ENCODE measurements around the gene IFNLR1. TPM values are rescaled to one million over a fixed set of nuclear protein-coding genes. Genes with fewer than 3 reads are reported as not detected.

IFNLR1 gene
- total RNA-seq, 2 experiments from 2014 or later, result 4.3 to 4.6 TPM

DNA sequence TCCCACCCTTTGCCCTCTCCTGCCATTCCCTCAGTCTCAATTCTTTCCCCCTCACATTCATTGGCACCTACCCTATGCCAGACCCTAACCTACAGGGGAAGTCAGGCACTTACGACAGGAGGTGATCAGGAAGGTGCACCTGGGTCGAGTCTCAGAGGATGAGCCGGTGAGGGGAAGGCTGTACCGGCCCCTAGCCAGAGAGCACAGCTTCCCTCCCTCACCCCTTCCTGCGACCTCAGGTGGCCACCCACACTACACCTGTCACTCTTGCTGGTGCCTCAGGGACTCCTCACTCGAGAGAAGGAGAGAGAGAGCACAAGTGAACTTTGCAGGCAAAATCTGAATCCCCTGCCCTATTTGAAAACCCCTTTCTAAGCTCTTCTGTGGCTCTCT lies 73.5 kb downstream of the IFNLR1 start:
- Mint-ChIP-seq H3K4me1 (ENCODE audit: low read depth) (peaks cover 5% of the 10 kb centered on the region), H3K27me3 (ENCODE audit: low read depth) (peaks cover 13% of the 10 kb centered on the region), H3K36me3 (ENCODE audit: low read depth) (no peaks in the 10 kb centered on the region), H3K27ac (no peak overlapping the region), H3K9me3 (no peaks in the 10 kb centered on the region), H3K4me3 (no peak overlapping the region)
- intact Hi-C loops (cut with micrococcal nuclease), result no loop called here
- no peak for DNase-seq
- CTCF ChIA-PET, result interaction anchor here (1.1 to 1.3 kb wide), 2 partner anchors 36 to 43 kb away, joined by 3 to 4 read pairs; no protein-coding TSS in a partner anchor

DNA sequence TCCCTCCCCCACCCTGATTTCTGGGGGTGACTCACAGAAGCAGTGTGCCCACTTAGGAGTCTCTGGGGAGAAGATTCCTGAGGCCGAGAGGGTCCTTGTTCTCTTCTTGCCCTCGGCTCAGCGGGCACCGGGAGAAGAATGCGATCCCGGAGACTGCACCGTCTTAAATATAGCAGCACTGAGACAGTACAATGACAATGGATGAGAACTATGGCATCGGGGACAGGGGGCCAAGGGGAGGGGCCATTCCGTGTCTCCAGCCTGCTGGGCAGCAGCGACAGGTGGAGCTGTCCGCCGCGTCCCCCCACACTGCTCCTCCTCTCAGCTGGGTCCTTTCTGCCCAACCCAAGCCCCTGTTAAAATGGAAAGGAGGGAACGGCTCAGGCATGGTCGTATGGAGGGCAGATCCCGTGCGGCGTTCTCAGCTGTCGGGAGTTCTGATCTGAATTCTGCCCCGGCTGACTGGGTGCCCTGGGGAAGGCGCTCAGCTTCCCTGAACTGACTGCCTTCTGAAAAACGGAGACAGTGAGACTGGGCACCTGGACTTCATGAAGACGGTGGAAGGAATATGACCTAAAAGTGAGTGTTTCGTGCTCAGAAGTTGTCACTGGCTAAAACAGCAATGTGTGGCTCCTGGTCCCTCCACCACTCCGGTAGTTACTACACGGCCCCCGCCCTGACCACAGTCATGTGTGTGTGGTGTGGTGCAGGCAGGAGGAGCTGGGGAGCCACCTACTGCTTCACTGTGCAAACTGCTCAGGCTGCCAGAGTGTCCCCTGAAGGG lies 74.9 kb downstream of the IFNLR1 start, which contains the start of gene MYOM3:
MYOM3 (minus strand) TSS at position 140 of the 784 bp plus-strand sequence. CDS start 3,499 bp downstream, outside the sequence.
- peak; percentile 72 for DNase-seq
- intact Hi-C loops (cut with micrococcal nuclease), result loop anchor here (1.0 kb wide), 1 partner anchor 42 kb away; no protein-coding TSS in a partner anchor
- Mint-ChIP-seq H3K27ac (no peak within 1 kb of the TSS), H3K9me3 (no peaks in the 10 kb centered on the region), H3K4me1 (ENCODE audit: low read depth) (peaks cover 5% of the 10 kb centered on the region), H3K27me3 (ENCODE audit: low read depth) (peaks cover 9% of the 10 kb centered on the region), H3K4me3 (no peak within 1 kb of the TSS), H3K36me3 (ENCODE audit: low read depth) (no peaks in the 10 kb centered on the region)
- CTCF ChIA-PET, result interaction anchor here (0.6 to 1.7 kb wide), 6 partner anchors 11 to 231 kb away, joined by 3 to 6 read pairs (median 4); no protein-coding TSS in a partner anchor

DNA sequence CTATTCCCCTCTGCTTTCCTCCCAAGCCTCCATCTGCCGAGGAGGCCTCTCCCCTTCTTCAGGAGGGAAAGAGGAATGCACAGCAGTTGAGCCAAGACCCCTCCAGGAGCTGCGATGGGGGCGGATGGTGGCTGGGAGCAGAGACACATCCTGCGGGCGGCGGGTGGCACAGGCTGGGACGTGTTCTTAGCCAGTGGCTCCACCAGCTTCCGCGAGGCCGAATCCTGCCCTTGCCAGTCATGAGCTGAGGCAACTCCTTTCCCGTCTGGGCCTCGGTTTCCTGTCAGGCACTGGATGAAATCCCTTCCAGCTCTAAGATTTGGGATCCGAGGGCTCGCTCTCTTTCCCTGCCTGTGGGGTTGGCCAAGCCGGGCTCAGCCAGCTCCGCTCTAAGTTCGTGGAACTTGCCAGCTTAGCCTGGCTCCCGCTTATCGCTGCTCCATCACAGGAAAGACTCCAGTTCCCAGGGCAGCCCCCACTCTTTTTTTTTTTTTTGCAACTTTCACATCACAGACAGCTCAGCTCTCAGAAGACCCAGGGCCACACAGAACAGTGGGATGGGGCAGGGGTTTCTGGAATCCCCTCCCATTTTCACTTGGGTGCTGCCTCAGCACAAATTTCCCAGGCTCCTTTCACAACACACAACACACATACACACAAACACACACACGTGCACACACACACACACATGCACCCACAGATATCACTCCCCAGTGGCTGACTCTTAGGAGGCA lies 75.7 kb downstream of the IFNLR1 start:
- Mint-ChIP-seq H3K4me1 (ENCODE audit: low read depth) (peaks cover 5% of the 10 kb centered on the region), H3K9me3 (no peaks in the 10 kb centered on the region), H3K27ac (no peak overlapping the region), H3K36me3 (ENCODE audit: low read depth) (no peaks in the 10 kb centered on the region), H3K27me3 (ENCODE audit: low read depth) (peaks cover 9% of the 10 kb centered on the region), H3K4me3 (no peak overlapping the region)
- CTCF ChIA-PET, result interaction anchor here (0.6 to 1.7 kb wide), 5 partner anchors 10 to 41 kb away, joined by 3 to 6 read pairs (median 3); no protein-coding TSS in a partner anchor
- intact Hi-C loops (cut with micrococcal nuclease), result no loop called here
- DNase-seq, result no peak

DNA sequence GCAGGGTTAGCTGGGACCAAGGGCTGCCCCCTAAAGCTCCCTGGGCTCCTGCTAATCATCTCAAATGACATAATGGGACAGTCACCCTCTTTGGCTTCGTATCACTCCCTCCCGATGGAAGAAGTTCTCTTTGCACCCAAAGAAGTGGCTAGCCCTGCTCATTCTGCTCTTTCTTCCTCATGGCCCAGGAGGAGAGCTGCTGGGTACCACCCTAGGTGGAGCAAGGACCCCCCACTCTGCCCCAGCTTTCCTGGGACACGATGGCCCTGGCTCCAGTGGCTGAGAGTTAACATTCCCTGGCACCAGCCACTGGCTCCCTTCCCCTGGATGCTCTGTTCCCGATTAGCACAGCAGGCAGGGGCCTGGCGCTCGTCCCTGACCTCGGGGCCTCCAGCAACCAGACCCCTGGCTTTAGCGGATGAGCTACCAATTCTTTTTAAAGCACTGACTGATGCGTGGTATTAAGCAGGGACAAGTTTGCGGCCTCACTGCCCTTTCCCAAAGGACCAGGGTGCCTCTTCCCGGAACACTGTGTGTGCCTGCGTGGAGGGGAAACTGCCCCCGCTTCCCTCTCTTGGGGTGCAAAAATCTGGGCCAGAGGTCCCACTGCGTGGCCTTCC lies 76.3 kb downstream of the IFNLR1 start:
- Mint-ChIP-seq H3K27me3 (ENCODE audit: low read depth) (peaks cover 9% of the 10 kb centered on the region), H3K4me3 (no peak overlapping the region), H3K27ac (no peak overlapping the region), H3K4me1 (ENCODE audit: low read depth) (peaks cover 5% of the 10 kb centered on the region), H3K9me3 (no peaks in the 10 kb centered on the region), H3K36me3 (ENCODE audit: low read depth) (no peaks in the 10 kb centered on the region)
- no peak for DNase-seq
- CTCF ChIA-PET, result interaction anchor here (0.6 to 1.7 kb wide), 3 partner anchors 9 to 41 kb away, joined by 3 to 4 read pairs (median 3); no protein-coding TSS in a partner anchor
- intact Hi-C loops (cut with micrococcal nuclease), result no loop called here

DNA sequence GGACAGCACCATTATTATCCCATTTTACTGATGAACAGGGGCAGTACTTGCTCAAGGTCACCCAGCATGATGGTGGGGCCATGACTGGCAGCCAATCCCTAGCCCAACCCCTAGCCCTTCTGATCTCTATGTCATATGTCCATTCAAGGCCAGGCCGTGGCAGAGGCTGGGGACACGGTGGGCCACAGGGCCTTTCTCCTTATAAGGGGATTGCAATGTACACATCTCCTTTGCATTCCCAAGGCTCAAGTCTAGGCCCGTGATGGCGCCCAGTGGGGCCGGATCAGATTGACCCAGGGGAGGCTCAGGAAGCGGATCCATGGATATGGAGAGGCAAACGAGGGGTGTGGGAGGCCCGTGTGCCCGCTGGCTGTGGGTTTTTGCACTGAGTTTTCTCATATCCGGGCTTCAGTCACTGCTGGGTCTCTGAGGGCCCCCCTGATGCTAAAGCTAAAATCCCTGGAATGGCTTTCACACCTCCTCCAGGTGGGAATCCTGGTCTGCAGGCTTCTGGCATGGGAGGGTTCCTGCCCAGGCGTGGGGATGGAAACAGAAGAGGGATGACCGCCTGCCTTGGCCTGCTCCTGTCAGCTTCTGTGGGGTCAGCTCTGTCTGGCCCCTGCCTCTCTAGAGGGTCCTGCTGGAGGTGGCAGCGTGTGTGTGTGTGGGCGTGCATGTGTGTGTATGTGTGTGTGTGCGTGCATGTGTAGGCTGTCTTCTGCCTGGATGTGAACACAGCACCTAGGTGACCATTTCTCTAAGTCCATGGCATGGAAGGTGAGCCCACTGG lies 77.2 kb downstream of the IFNLR1 start:
- no peaks in the 10 kb centered on the region for H3K36me3 Mint-ChIP-seq (ENCODE audit: low read depth)
- peaks cover 5% of the 10 kb centered on the region for H3K4me1 Mint-ChIP-seq (ENCODE audit: low read depth)
- no peaks in the 10 kb centered on the region for H3K9me3 Mint-ChIP-seq
- H3K4me3 Mint-ChIP-seq, result no peak overlapping the region
- peaks cover 9% of the 10 kb centered on the region for H3K27me3 Mint-ChIP-seq (ENCODE audit: low read depth)
- no peak for DNase-seq
- CTCF ChIA-PET, result no interaction called here
- intact Hi-C loops (cut with micrococcal nuclease), result no loop called here
- no peak overlapping the region for H3K27ac Mint-ChIP-seq

DNA sequence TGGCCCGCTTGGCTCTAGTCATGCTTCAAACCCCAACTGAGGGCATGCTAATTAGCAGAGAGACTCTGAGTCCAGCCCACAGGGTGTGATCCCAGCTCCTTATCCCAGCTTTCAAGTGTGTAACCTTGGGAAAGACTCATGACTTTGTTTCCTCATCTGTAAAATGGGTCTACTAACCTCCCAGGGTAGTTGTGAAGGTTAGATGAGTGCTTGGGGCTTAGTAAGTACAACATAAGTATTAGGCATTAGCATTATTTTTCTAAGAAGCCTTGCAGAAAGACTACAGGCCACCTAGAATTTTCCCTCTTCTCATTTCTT lies 78.0 kb downstream of the IFNLR1 start:
- H3K9me3 Mint-ChIP-seq, result no peaks in the 10 kb centered on the region
- H3K4me3 Mint-ChIP-seq, result no peak overlapping the region
- intact Hi-C loops (cut with micrococcal nuclease), result no loop called here
- H3K4me1 Mint-ChIP-seq (ENCODE audit: low read depth), result peaks cover 5% of the 10 kb centered on the region
- H3K27ac Mint-ChIP-seq, result no peak overlapping the region
- H3K27me3 Mint-ChIP-seq (ENCODE audit: low read depth), result peaks cover 9% of the 10 kb centered on the region
- no peak for DNase-seq
- CTCF ChIA-PET, result no interaction called here
- H3K36me3 Mint-ChIP-seq (ENCODE audit: low read depth), result no peaks in the 10 kb centered on the region

DNA sequence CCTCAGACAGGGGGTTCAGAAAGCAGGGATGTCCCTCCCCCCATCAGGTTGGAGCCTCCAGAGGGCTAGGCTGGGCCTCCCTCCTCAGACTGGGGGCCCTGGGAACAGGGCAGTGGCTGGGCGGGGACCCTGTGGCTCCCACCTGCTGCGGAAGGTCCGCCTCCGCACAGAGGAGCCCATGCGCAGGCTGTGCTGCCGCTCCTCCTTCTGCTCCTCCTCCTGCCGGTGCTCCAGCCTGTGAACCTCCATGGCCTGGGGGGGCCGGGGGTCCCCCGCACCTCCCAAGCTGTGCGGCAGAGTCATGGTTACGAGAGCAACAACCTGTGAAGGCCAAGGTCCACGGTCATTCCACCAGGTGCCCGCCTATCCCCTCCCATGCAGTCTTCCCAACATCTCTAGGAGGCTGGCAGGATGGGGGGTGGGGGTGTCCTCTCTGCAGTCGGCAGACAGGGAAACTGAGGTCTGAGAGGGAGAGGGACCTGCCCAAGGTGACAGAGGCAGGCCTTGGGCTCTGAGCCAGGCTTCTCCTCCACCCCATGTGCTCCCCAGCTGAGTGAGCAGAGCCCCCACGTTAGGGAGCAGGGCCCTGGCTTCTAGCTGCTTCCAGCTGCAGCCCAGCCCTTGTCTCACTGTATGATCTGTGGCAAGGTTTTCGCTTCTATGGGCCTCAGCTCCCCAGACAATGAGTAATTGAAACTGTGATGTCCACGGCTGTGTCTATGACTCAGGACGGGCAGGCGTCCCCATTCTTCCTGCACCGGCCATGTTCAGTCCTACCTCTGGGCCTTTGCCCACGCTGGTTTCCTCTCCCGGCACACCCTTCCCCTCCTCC lies 78.5 kb downstream of the IFNLR1 start:
- no peak overlapping the region for H3K27ac Mint-ChIP-seq

DNA sequence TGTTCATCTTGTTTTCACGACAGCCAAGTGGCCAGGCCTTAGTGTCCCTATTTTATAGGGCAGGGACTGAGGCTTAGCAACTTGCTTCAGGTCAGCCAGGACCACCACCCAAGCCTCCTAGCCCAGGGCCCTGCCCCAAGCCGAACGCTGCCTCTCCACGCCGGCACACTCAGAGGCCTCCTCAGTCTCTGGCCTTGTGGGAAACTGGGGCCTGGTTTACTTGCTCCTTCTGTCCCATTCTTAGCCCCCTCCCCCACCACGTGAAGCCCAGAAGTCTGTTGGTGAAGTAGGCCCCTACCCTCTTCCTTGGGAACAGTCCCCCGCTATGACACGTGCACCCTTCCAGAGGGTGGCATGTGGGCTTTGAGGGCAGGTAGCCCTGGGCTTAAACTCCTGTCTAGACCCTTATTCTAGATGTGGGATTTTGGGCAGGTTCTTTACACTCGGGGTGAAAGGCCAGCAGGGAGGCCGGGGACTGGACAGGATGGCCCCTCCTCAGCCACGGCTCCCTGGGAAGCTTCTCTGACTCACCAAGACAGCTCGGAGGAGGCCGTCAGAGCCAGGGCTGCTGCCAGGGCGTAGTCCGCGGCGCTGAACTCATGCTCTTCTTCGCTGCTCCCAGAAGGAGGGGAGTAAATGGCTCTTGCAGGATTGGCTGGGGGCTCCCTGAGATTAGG lies 79.5 kb downstream of the IFNLR1 start:
- no peaks in the 10 kb centered on the region for H3K27me3 Mint-ChIP-seq (ENCODE audit: low read depth)
- H3K4me3 Mint-ChIP-seq, result no peak overlapping the region
- H3K27ac Mint-ChIP-seq, result no peak overlapping the region
- H3K4me1 Mint-ChIP-seq (ENCODE audit: low read depth), result peaks cover 3% of the 10 kb centered on the region
- H3K9me3 Mint-ChIP-seq, result no peaks in the 10 kb centered on the region
- intact Hi-C loops (cut with micrococcal nuclease), result no loop called here
- no peaks in the 10 kb centered on the region for H3K36me3 Mint-ChIP-seq (ENCODE audit: low read depth)
- no peak for DNase-seq
- CTCF ChIA-PET, result interaction anchor here (1.5 kb wide), 1 partner anchor 43 kb away, joined by 3 read pairs; no protein-coding TSS in a partner anchor

More for the DNA sequence above, 78.5 kb downstream of the IFNLR1 start:
- intact Hi-C loops (cut with micrococcal nuclease), result no loop called here
- Mint-ChIP-seq H3K4me1 (ENCODE audit: low read depth) (peaks cover 5% of the 10 kb centered on the region), H3K27me3 (ENCODE audit: low read depth) (peaks cover 6% of the 10 kb centered on the region), H3K4me3 (no peak overlapping the region), H3K36me3 (ENCODE audit: low read depth) (no peaks in the 10 kb centered on the region), H3K9me3 (no peaks in the 10 kb centered on the region)
- CTCF ChIA-PET, result no interaction called here
- DNase-seq, result no peak

DNA sequence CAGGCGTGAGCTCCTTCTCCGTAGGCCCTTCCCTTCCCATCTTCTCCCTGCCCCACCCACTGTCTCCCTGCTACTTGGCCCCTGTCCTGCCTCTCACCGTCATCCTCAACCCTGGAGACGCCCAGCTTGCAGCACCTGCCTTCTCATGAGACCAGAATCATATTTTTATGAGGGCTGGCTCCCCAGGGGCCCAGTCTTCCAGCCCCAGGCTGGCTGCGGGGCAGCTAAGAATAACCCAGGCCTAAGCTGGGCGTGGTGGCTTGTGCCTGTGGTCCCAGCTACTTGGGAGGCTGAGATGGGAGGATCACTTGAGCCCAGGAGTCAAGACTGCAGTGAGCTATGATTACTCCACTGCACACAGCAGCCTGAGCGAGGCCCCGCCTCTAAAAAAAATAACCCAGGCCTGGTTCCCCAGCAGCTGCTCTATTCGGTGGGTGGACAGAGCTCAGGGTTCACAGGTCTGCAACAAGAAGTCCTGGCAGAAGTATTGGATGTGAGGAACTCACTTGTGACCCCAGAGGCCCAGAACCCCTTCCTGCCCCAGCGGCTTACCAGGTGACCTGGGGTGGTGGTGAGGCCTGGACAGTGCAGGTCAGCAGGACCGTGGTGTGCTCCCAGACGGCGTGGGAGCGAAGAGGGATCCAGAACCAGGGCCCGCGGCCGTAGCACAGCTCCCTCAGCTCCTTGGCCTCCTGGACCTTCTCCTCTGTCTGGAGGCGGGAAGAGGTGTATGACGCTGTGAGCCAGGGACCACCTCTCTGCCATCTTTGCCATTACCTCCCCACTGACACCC lies 81.5 kb downstream of the IFNLR1 start:
- Mint-ChIP-seq H3K27me3 (ENCODE audit: low read depth) (no peaks in the 10 kb centered on the region), H3K9me3 (no peaks in the 10 kb centered on the region), H3K36me3 (ENCODE audit: low read depth) (no peaks in the 10 kb centered on the region), H3K4me3 (no peak overlapping the region), H3K4me1 (ENCODE audit: low read depth) (no peaks in the 10 kb centered on the region), H3K27ac (no peak overlapping the region)
- DNase-seq, result no peak
- CTCF ChIA-PET, result interaction anchor here (1.5 kb wide), 1 partner anchor 34 kb away, joined by 3 read pairs; no protein-coding TSS in a partner anchor
- intact Hi-C loops (cut with micrococcal nuclease), result no loop called here

DNA sequence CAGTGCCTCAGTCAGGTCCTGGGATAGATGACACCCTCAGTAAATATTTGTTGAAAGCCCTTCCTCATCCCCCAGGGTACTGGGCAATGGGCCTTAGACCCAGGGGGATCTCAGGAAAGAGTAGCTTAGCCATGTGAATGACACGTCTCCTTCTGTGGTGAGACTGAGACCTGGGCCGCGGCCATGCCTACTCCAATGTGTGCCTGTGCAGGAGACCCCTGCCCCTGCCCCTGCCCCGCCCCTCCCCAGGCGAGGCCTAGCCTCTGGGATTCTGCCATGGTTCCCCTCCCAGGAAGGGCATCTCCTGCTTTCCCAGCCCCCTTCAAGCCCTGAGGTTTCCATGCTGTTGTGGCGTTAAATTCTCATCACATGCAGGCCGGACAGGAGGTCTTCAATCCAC lies 82.2 kb downstream of the IFNLR1 start:
- intact Hi-C loops (cut with micrococcal nuclease), result no loop called here
- H3K27ac Mint-ChIP-seq, result no peak overlapping the region

More for the DNA sequence above, 82.2 kb downstream of the IFNLR1 start:
- Mint-ChIP-seq H3K4me3 (no peak overlapping the region), H3K27me3 (ENCODE audit: low read depth) (no peaks in the 10 kb centered on the region), H3K36me3 (ENCODE audit: low read depth) (no peaks in the 10 kb centered on the region), H3K9me3 (no peaks in the 10 kb centered on the region), H3K4me1 (ENCODE audit: low read depth) (no peaks in the 10 kb centered on the region)
- CTCF ChIA-PET, result interaction anchor here (1.5 kb wide), 1 partner anchor 34 kb away, joined by 3 read pairs; no protein-coding TSS in a partner anchor
- no peak for DNase-seq

Measured in activated naive CD4-positive, alpha-beta T cell treated with anti-CD3 and anti-CD28 coated beads for 36 hours (primary cell).